Stimulated activated CD8-positive, alpha-beta memory T cell treated with anti-CD3 and anti-CD28 coated beads, Interleukin-4, amount 100 ng/mL, for 1 hour (primary cell): Measurements from ENCODE around the gene PSPN.

ENCODE experiments used
- DNase-seq, 2 donors: peaks; one replicate each; pipeline ENCODE4 v3.0.0-alpha.2; 2020; ENCODE audit warnings: low read depth in 2 of 2, low spot score in 1 of 2

The PSPN gene

DNA sequence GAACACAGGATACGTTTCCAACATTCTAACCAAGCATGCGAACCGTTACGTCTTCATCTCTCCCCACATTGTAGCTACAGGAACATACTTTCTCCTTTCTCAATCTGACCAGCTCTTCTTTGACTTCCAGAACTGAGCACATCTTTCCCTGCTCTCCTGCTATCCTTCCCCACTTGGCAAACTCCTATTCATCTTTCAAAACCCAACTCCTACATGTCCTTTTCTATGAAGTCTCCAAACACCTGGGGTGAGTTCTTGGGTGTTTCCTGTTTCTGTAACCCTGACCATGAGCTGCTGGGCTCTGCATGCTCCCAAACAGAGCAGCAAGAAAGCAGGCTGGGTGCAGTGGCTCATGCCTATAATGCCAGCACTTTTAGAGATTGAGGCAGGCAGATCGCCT, 48.9 kb downstream of the PSPN start:
- DNase-seq: no peak

DNA sequence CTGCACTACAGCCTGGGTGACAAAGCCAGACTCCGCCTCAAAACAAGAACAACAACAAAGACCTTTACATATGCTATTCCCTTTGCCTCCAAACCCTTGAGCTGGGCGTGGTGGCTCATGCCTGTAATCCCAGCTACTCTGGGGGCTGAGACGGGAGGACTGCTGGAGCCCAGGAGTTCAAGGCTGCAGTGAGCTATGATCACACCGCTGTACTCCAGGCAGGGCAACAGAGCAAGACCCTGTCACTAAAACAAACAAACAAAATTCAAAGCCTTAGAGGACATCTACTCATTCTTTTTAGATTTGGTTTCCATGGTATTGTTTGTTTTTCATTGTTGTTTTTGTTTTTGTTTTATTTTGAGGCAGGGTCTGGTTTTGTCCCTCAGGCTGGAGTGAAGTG, 50.1 kb downstream of the PSPN start:
- no peak for DNase-seq
